HG03103 (cell line): ENCODE data around the gene NLGN1.

Source experiments
- ATAC-seq: cut with Tn5 transposase; IDR thresholded peaks from one replicate; pipeline ENCODE4 v1.9.1; 2021; ENCODE audit warnings: low read depth; ENCODE audit not compliant: unreplicated experiment

Gene NLGN1

DNA sequence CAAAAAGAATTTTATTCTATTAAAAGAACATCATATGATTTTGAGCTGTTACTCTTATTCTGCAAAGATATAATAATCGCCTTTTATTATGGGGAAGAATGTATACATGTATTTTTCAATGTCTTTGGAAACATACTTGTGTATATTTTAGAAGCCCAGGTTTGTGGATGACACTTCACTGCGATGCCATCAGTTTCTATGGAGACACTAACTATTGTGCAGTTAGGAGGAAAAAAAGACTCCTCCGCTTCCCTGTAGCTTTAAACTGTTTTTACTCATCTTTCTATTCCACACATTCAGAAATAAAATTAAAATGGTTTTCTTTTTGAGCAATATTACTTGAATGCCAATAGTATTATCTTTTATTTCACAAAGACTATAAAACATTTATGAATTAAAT, 305.0 kb downstream of the NLGN1 start:
- ATAC-seq, result no peak

DNA sequence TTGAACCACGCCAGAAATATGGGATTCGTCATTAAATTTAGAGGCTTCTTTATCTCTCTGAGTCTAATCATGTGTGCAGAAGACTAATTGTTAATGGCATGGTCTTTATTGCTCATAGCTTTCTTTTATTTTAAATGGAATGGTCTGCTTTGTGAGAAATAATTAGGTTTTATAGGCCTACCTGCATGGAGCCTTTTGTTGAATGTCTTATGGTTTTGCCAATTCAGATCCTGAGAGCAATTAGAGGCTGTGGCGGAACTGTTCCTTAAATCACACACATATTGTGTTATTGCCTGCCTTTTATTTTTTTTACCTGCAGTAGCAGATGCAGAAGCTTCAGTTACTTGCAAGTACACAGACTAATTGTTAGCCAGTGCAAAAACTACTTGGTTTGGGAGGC, 306.2 kb downstream of the NLGN1 start:
- ATAC-seq, result no peak

- no peak for ATAC-seq
Observed at GRCh38 chr3:173706630-173707029, 309.1 kb downstream of the NLGN1 start.

- ATAC-seq, result no peak
Observed at GRCh38 chr3:173708191-173708590, 310.6 kb downstream of the NLGN1 start.

- ATAC-seq, result no peak
Observed at GRCh38 chr3:173709026-173709425, 311.5 kb downstream of the NLGN1 start.

GRCh38 chr3:173711619-173712018, 314.1 kb downstream of the NLGN1 start:
- no peak for ATAC-seq

DNA sequence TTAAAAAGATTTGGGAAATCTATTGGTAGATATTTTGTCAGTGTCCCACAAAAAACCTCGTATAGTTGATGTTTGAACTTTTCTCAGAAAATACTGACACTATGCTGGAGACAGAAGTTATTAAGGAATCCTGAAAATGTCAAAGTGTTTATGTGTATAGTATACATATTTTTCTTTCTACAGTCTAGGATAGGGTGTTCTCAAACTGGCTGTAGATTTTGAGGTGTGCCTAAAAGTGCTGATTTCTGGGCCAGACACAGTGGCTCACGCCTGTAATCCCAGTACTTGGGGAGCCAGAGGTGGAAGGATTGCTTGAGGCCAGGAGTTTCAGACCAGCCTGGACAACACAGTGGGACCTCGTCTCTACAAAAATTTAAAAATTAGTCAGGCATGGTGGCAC, 322.0 kb downstream of the NLGN1 start:
- ATAC-seq, result no peak

GRCh38 chr3:173725507-173725906, 328.0 kb downstream of the NLGN1 start:
- ATAC-seq, result no peak

DNA sequence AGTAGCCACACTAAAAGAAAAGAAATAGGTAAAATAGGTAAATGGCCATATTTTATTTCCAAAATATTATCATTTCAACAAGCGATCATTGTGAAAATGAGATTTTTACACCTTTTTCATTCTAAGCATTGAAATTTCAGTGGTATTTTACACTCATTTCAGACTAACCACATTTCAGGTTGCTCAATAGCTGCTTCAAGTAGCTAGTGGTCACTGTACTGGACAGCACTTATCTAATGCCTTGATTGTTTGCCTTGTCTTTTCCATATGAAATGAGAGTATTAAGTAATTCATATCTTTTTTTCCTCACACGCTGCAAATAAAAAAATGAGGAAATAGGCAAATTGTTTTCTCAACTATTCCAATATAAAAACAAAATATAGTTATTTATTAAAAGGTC, 332.8 kb downstream of the NLGN1 start:
- ATAC-seq, result no peak

GRCh38 chr3:173732237-173732636, 334.7 kb downstream of the NLGN1 start:
- ATAC-seq, result no peak

DNA sequence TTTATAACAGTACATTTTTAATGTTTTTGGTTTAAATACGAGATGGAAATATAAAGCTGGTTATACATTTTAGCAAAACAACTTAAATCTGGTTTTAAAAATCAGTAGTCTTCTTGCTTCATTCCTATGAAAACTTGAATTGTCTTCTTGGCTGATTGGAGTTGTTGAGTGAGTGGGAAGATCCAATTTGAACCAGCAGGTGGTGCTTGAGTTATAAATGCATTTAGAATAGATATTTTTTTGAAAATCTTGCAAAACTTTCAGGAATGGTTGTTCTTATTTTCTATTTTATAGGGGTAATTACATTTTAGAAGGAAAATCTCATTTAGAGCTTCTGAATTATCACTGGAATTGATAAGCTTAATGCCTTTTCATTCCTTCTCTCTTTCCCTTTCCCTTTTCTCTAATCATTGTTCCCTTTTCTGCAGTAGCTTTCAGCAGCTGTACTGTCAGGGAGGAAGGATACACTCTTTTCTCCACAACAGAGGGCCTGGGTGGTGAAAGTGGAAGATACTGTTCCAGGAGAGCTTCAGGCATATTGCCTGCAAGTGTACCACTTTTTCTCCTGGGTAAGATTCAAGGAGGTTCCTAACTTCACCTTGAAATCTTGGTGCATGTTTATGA, 335.6 kb downstream of the NLGN1 start:
- no peak for ATAC-seq

DNA sequence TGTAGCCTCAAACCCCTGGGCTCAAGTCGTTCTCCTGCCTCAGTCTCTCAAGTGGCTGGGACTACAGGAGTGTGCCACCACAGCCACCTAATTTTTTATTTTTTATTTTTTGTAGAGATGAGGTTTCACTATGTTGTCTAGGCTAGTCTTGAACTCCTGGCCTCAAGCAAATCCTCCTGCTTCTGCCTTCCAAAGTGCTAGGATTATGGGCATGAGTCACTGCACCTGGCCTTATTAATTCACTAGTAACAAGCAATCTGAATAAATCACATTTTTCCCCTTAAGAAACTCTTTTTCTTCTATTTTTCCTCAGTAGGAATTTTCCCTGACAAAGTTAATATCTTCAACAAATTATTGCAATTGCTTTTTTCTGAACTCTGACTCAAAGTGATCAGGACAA, 336.9 kb downstream of the NLGN1 start:
- no peak for ATAC-seq

GRCh38 chr3:173734895-173735294, 337.4 kb downstream of the NLGN1 start:
- ATAC-seq, result no peak

GRCh38 chr3:173735841-173736240, 338.3 kb downstream of the NLGN1 start:
- no peak for ATAC-seq

- ATAC-seq, result no peak
Observed at GRCh38 chr3:173737167-173737808, 339.7 kb downstream of the NLGN1 start.

GRCh38 chr3:173739726-173740125, 342.2 kb downstream of the NLGN1 start:
- no peak for ATAC-seq

GRCh38 chr3:173742491-173742890, 344.9 kb downstream of the NLGN1 start:
- no peak for ATAC-seq

DNA sequence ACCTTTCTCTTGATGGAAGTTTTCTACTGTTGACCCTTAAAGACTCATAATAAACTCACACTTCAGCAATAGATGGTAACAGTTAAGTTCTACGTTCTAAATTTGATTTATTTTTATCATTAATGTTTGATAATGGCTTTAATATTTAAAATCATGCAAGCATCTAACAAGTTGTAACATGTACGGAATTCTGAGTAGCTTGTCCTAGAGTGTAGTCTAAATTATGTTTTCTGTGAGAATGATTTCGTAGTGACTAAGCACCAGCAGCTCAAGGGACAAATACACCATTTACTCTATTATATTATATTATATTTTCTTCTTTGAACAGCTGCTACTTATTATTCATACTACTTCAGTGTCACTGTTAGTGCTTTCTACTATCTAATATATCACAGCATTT, 345.6 kb downstream of the NLGN1 start:
- no peak for ATAC-seq

GRCh38 chr3:173743516-173743915, 346.0 kb downstream of the NLGN1 start:
- no peak for ATAC-seq

- ATAC-seq, result no peak
Observed at GRCh38 chr3:173744479-173744878, 346.9 kb downstream of the NLGN1 start.

GRCh38 chr3:173744895-173745294, 347.4 kb downstream of the NLGN1 start:
- no peak for ATAC-seq

DNA sequence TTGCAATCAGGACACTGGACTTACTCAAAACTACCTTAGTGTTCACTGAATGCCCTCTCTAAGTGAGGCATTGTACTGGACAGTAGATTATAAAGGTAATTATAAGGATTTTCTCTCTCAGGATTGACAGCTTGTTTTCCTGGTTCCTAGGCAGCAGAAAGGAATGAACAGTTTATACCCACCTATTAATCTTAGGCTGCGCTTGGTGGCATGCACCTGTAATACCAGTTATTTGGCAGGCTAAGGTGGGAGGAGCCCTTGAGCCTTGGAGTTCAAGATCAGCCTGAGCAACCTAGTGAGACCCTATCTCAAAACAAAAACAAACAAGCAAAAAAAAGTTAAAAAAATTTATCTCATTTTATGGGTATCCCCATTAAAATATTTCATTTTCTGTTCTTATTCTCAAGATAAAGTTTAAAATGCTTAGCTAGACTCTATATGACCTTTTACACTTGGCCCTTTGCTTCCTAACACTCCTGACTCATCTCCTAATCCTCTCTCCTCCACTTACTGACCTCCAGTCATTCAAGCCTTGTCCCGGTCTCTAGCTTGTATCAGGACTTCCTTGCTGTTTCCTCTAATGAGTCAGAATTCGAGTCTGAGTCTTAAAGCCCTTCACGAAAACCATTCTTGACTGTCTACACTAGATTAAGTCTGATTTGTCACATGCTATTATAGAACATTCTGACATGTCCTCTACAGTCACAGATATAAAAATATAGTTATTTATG, 348.6 kb downstream of the NLGN1 start:
- ATAC-seq, result no peak
